ENCODE results near the gene CARNS1.

DNA sequence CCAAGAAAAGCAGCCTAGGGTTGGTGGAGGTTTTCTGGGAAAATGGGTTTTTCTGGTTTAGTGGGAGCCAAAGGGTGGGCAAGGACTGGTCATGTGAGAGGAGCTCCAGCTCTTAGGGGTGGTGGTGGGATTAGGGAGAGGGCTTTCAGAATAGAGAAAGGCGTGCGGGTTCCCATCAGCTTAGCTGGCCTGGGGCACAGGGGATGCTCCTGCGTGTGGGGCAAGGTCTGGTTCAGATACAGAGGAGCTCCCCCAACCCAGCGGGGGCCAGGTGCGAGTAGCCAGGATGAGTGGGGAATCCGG lies 52.9 kb downstream of the CARNS1 start:
- TF ChIP-seq, protein P1, sequence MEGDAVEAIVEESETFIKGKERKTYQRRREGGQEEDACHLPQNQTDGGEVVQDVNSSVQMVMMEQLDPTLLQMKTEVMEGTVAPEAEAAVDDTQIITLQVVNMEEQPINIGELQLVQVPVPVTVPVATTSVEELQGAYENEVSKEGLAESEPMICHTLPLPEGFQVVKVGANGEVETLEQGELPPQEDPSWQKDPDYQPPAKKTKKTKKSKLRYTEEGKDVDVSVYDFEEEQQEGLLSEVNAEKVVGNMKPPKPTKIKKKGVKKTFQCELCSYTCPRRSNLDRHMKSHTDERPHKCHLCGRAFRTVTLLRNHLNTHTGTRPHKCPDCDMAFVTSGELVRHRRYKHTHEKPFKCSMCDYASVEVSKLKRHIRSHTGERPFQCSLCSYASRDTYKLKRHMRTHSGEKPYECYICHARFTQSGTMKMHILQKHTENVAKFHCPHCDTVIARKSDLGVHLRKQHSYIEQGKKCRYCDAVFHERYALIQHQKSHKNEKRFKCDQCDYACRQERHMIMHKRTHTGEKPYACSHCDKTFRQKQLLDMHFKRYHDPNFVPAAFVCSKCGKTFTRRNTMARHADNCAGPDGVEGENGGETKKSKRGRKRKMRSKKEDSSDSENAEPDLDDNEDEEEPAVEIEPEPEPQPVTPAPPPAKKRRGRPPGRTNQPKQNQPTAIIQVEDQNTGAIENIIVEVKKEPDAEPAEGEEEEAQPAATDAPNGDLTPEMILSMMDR (IDR thresholded peaks at IDR 0.05 in 8 of 11, conservative IDR thresholded peaks at IDR 0.05 in 3 of 11) = no peak
- TF ChIP-seq POLR2AphosphoS5 (IDR thresholded peaks at IDR 0.05) = no peak

Measured in spleen (tissue), 7 donors.